GM21529 (cell line): ENCODE measurements around the gene LHX8.

ENCODE experiments used
- ATAC-seq: cut with Tn5 transposase; IDR thresholded peaks from one replicate; pipeline ENCODE4 v1.9.1; 2021; ENCODE audit not compliant: unreplicated experiment

The LHX8 gene

GRCh38 chr1:75203415-75204277 is 69.5 kb downstream of the LHX8 start:
- ATAC-seq, result peak; percentile 90

DNA sequence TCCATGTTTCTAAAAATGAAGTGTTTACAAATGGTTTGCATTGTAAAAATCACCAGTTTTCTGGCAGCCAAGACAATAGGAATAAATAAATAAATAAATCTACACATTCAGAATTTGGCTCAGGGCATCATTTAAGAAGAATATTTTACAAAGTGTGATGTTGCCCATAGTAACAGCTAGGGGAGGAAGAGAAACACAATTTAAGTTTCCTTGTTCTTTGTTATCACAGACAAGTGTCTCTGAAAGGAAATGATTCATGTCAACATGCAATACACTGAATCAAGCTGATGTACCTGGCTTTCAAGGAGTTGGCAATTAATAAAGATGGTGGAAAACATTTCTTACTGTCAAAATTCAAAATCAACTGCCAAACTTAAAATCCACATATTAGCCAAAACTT is 74.7 kb downstream of the LHX8 start:
- ATAC-seq, result no peak
